GM11168 (cell line): ENCODE results near the gene SCD.
"Not testable (repeated sequence)": the region's sequence is repeated elsewhere in the genome, so short reads cannot be mapped to it uniquely, and the experiment has no call there.

ENCODE experiments used
- in situ Hi-C: fragments of 300-500 bp; cut with MboI; formaldehyde crosslinking; loops from one replicate; pipeline ENCODE4 v1.12.0; 2022; ENCODE audit warnings: low sequenced_read_pairs; ENCODE audit not compliant: unreplicated experiment

The SCD gene

GRCh38 chr10:100346765-100347567, at the start of gene SCD:
Gene SCD (plus strand): TSS chr10:100347233. CDS start chr10:100347505, 272 bp downstream.
- in situ Hi-C loops: loop anchor here (25.0 kb wide), 1 partner anchor 165 kb away; the partner anchor contains the start of gene SEC31B

GRCh38 chr10:100297242-100297641, 49.8 kb upstream of the SCD start:
- in situ Hi-C loops: no loop called here

GRCh38 chr10:100301123-100301522, 45.9 kb upstream of the SCD start:
- in situ Hi-C loops: not testable (repeated sequence)

DNA sequence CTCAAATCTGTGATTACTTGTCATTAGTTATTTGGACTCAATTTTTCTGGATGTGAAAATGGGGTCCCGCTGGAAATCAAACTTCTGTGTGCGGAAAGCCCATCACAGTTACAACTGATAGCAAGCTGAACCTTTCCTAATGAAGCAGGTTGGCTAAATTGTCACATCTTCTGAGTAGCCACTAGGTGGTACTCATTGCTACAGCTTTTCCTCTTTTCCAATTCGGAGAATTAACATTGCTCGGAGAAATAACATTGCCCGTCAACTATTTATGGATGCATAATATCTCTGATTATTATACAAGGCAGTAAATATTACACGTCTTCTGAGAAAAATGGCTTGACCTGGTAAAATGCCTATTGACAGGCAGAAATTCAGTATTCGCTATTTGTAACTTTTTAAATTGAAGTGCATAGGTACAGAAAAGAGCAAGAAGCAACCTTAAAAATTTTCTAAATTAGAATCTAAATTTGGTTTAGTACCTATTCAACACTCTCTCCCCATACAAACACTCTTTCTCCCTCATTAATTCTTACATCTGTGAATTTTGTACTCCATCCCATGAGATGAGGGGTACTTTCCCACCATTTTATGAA, 43.2 kb upstream of the SCD start:
- in situ Hi-C loops: no loop called here

DNA sequence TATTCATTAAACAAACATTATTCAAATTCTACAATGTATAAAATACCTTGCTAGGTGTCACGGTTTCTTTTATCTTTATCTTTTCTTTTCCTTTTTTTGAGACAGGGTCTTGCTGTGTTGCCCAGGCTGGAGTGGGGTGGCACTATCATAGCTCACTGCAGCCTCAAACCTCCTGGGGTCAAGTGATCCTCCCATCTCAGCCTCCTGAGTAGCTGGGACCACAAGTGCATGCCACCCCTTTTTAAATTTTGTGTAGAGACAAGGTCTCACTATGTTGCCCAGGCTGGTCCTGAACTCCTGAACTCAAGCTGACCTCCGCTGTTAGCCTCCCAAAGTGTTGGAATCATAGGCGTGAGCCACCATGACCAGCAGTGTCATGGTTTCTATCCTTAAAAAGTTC, 42.6 kb upstream of the SCD start:
- in situ Hi-C loops: no loop called here

- in situ Hi-C loops: no loop called here
These were observed 40.2 kb upstream of the SCD start for GRCh38 chr10:100306861-100307260.

GRCh38 chr10:100307684-100308083, 39.3 kb upstream of the SCD start:
- in situ Hi-C loops: no loop called here

GRCh38 chr10:100311298-100311697, 35.7 kb upstream of the SCD start:
- in situ Hi-C loops: no loop called here

DNA sequence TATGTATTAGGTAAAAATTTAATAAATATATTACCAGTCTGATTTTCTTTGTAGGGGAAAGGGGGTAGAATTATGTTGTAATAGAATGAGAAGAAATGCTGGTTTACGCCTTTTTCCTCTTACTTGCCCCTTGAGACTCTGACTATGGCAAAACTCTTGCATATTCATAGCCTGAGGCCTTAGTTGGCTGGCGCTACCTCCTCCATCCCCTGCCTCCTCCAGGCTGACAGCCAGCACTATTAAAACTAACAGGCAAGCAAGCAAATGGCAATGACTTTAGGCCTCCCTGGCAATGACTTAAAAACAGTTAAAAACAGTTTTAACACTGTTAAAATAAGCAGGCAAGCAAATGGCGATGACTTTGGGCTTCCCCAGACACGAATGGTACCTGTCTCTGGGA, 31.4 kb upstream of the SCD start:
- in situ Hi-C loops: no loop called here

- in situ Hi-C loops: no loop called here
These were observed 28.8 kb upstream of the SCD start for GRCh38 chr10:100318207-100318606.

- in situ Hi-C loops: no loop called here
These were observed 27.2 kb upstream of the SCD start for GRCh38 chr10:100319707-100320402.

DNA sequence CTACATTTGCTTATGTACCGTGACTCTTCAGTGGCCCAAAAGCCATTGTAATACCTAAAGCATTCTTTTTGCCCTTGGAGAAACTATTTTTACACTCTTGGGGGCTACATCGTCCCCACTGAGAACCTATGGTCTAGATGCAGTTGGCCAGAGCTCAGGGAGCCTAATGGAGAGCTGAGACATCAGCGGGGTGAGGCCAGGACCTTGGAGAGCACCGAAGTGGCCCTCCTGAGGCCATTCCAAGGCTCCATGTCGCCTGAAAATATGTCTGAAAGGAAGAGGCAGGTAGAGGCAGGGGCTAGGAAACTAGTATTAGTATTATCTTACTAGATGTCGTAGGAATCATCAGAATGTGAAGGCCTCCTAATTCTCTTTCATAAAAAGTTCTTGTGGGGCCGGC, 21.9 kb upstream of the SCD start:
- in situ Hi-C loops: loop anchor here (25.0 kb wide), 1 partner anchor 187 kb away; the partner anchor contains the start of gene SEC31B

DNA sequence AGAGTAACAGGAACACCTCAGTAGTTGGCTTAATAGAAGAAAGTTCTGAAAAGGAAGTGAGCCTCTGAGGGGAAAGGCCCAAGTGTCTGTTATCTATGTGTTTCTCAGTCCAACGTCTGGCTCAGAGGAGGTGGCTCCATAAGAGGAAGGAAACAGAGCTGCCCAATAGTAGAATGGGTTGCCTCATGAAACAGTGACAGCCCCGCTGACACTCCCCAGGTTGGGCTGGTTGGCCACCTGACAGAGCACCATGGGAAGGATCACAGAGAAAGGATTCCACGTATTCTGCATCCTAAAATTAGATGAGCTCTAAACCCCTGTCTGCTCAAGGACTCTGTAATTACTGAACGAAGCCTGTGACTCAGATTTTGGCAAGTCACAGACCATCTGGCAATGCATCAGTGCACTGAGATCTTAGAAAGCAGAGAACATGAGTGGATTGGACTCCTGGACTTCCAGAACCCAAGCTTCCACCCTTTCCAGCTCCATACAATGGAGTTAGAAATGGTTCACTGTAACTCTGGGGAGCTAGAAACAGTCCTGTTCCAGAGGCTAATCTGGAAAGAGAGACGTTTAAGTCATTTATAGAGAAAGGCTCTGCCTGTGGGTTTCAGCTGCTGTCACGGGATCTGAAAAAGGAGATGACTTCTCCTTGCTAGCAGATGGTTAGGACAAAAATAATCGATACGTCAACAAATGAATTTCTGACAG, 19.9 kb upstream of the SCD start:
- in situ Hi-C loops: loop anchor here (25.0 kb wide), 1 partner anchor 185 kb away; the partner anchor contains the start of gene SEC31B

GRCh38 chr10:100327718-100328009, 19.4 kb upstream of the SCD start:
- in situ Hi-C loops: loop anchor here (25.0 kb wide), 1 partner anchor 185 kb away; the partner anchor contains the start of gene SEC31B

- in situ Hi-C loops: loop anchor here (25.0 kb wide), 1 partner anchor 184 kb away; the partner anchor contains the start of gene SEC31B
These were observed 18.8 kb upstream of the SCD start for GRCh38 chr10:100328198-100328597.

- in situ Hi-C loops: loop anchor here (25.0 kb wide), 1 partner anchor 182 kb away; the partner anchor contains the start of gene SEC31B
These were observed 17.0 kb upstream of the SCD start, which contains the start of gene PKD2L1 for GRCh38 chr10:100330079-100330478. Gene PKD2L1 (minus strand): TSS chr10:100330228. CDS start chr10:100330103, 125 bp downstream.

- in situ Hi-C loops: loop anchor here (25.0 kb wide), 1 partner anchor 179 kb away; the partner anchor contains the start of gene SEC31B
These were observed 13.9 kb upstream of the SCD start for GRCh38 chr10:100333106-100333505.

- in situ Hi-C loops: loop anchor here (25.0 kb wide), 1 partner anchor 178 kb away; the partner anchor contains the start of gene SEC31B
These were observed 13.2 kb upstream of the SCD start for GRCh38 chr10:100333661-100334440.

DNA sequence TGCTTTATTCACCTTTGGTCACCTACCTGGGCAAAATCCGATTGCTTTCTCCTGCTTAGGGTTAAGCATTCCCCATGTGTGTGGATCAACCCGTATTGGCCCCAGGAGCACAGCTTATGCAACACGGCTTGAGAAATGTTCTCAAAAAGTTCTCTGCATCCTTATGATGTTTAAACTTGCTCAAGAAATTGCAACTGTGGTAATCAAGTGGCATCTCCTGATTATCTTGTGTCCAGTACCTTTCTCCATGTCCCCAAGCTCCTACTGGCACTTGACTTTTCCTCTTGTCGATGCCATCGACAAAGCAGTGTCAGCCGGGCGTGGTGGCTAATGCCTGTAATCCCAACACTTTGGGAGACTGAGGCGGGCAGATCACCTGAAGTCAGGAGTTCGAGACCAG, 12.3 kb upstream of the SCD start:
- in situ Hi-C loops: loop anchor here (25.0 kb wide), 1 partner anchor 178 kb away; the partner anchor contains the start of gene SEC31B
